GM12872 (cell line): ENCODE data around the gene FOXA2.

ENCODE experiments used
- TF ChIP-seq, protein P1 (sequence below): IDR thresholded peaks from 3 replicates; pipeline ENCODE4 v1.5.1; 2011; ENCODE audit warnings: low read depth, mild to moderate bottlenecking, low read length, moderate library complexity; ENCODE audit not compliant: insufficient read depth

Gene FOXA2

GRCh38 chr20:22583773-22584521, 425 bp downstream of the FOXA2 start:
- TF ChIP-seq, protein P1, sequence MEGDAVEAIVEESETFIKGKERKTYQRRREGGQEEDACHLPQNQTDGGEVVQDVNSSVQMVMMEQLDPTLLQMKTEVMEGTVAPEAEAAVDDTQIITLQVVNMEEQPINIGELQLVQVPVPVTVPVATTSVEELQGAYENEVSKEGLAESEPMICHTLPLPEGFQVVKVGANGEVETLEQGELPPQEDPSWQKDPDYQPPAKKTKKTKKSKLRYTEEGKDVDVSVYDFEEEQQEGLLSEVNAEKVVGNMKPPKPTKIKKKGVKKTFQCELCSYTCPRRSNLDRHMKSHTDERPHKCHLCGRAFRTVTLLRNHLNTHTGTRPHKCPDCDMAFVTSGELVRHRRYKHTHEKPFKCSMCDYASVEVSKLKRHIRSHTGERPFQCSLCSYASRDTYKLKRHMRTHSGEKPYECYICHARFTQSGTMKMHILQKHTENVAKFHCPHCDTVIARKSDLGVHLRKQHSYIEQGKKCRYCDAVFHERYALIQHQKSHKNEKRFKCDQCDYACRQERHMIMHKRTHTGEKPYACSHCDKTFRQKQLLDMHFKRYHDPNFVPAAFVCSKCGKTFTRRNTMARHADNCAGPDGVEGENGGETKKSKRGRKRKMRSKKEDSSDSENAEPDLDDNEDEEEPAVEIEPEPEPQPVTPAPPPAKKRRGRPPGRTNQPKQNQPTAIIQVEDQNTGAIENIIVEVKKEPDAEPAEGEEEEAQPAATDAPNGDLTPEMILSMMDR = no peak

- TF ChIP-seq, protein P1 = no peak
These were observed 1.2 kb downstream of the FOXA2 start for GRCh38 chr20:22582964-22583772.

GRCh38 chr20:22582386-22582963, 1.9 kb downstream of the FOXA2 start:
- TF ChIP-seq, protein P1 = no peak

DNA sequence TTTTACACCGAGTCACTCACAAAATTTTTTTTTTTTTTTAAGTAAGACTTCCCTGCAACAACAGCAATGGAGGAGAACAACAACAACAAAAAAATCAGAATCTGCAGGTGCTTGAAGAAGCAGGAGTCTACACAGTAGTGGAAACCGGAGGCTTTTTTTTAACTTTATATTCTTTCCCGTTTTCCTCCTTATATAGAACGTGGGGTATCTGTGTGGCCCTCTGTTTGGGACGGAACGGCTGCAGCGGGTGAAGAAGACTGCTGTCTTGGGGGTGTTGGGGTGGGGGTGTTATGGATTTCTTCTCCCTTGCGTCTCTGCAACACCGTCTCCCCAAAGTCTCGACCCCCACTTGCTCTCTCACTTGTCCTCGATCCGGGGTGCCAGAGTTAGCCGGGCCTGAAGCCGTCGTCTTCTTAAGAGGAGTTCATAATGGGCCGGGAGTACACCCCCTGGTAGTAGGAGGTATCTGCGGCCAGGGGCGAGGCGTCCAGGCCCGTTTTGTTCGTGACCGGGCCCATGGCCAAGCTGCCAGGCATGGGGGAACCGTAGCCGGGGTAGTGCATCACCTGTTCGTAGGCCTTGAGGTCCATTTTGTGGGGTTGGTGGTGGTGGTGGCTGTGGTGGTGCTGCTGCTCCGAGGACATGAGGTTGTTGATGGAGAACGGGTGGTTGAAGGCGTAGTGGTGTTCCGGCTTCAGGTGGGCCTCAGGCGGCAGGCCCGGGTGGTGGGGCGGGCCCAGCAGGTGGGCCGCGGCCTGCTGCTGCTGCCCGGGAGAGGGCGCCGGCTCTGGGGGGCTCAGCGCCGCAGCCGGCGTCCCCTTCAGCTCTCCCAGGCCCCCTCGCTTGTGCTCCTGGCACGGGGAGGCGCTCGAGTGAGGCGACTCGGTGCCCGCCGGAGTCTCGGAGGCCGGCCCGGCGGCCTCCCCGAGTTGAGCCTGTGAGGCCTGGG, 2.7 kb downstream of the FOXA2 start:
- TF ChIP-seq, protein P1 = no peak

GRCh38 chr20:22579711-22580697, 4.4 kb downstream of the FOXA2 start:
- TF ChIP-seq, protein P1 = no peak

DNA sequence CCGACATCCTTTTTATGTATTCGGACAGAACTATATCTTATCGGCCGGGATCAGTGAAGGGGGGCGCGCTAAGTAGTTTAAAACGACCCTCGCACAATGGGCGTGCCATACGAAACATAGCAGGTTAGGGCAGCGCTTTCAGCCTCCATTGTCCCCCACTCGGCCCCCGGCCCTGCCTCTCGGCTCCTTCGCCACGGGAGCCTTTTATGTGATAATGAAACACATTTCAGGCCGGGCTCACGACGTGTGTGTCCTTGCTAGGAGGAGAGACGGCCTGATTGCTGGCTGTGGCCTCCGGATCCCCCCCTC, 5.3 kb downstream of the FOXA2 start:
- TF ChIP-seq, protein P1 = no peak
